Vagina (tissue), 2 donors: ENCODE results near the gene PAK1.

Experiments
- CTCF ChIP-seq, 3 experiments: fragments of 450-650 bp in 2 of 3; fragments of 200-600 bp in 1 of 3; sonication (generic) in 1 of 3; IDR thresholded peaks; one replicate each; pipeline ENCODE4 v1.5.1; 2017 to 2019; ENCODE audit warnings: antibody characterized with exemption in 3 of 3, mild to moderate bottlenecking in 2 of 3, moderate library complexity in 2 of 3
- POLR2A ChIP-seq, 2 donors: fragments of 450-650 bp; IDR thresholded peaks; one replicate each; pipeline ENCODE4 v1.6.1; 2017; ENCODE audit warnings: antibody characterized with exemption in 2 of 2, mild to moderate bottlenecking in 2 of 2, moderate library complexity in 2 of 2
- POLR2AphosphoS5 ChIP-seq, 2 donors: sonication (generic); formaldehyde crosslinking; IDR thresholded peaks; one replicate each; pipeline ENCODE4 v1.9.0; 2017; ENCODE audit warnings: antibody characterized with exemption in 2 of 2, mild to moderate bottlenecking in 2 of 2, low read depth in 1 of 2; ENCODE audit not compliant: insufficient read depth in 1 of 2

GRCh38 chr11:77340501-77340900 lies 133.4 kb downstream of the PAK1 start:
- no peak for TF ChIP-seq CTCF (IDR thresholded peaks at IDR 0.05)
- TF ChIP-seq POLR2AphosphoS5 (IDR thresholded peaks at IDR 0.05; ENCODE audit: insufficient read depth in 1 of 2, low read depth in 1 of 2), result no peak
- TF ChIP-seq POLR2A (IDR thresholded peaks at IDR 0.05), result no peak
